Pons (tissue), 1 donor: Measurements from ENCODE around the gene SPZ1.
"Not testable (repeated sequence)": the region's sequence is repeated elsewhere in the genome, so short reads cannot be mapped to it uniquely, and the experiment has no call there.

Experiments
- DNase-seq: peaks from one replicate; pipeline ENCODE4 v3.0.0-alpha.2; 2016; ENCODE audit warnings: low spot score

The SPZ1 gene

GRCh38 chr5:80339116-80339515 lies 19.3 kb downstream of the SPZ1 start:
- no peak for DNase-seq

- no peak for DNase-seq
Observed at GRCh38 chr5:80341016-80341775, 21.4 kb downstream of the SPZ1 start.

- no peak for DNase-seq
Observed at GRCh38 chr5:80343067-80343466, 23.3 kb downstream of the SPZ1 start.

GRCh38 chr5:80346055-80346454 lies 26.3 kb downstream of the SPZ1 start:
- DNase-seq = peak; percentile 16

GRCh38 chr5:80348171-80348570 lies 28.4 kb downstream of the SPZ1 start:
- DNase-seq = no peak

- DNase-seq = not testable (repeated sequence)
Observed at GRCh38 chr5:80351019-80351418, 31.2 kb downstream of the SPZ1 start.

GRCh38 chr5:80355686-80356085 lies 35.9 kb downstream of the SPZ1 start:
- no peak for DNase-seq

GRCh38 chr5:80357671-80358070 lies 37.9 kb downstream of the SPZ1 start:
- no peak for DNase-seq

GRCh38 chr5:80360914-80361444 lies 41.2 kb downstream of the SPZ1 start:
- no peak for DNase-seq

GRCh38 chr5:80364892-80365291 lies 45.1 kb downstream of the SPZ1 start:
- no peak for DNase-seq

- DNase-seq = peak; percentile 60
Observed at GRCh38 chr5:80368661-80369480, 49.1 kb downstream of the SPZ1 start.

GRCh38 chr5:80369521-80369920 lies 49.7 kb downstream of the SPZ1 start:
- peak; percentile 52 for DNase-seq

- no peak for DNase-seq
Observed at GRCh38 chr5:80370390-80370789, 50.6 kb downstream of the SPZ1 start.
